HepG2 (cell line): ENCODE measurements around the gene OGT.

ENCODE experiments used
- CEBPB ChIP-seq: IDR thresholded peaks from 2 replicates; pipeline ENCODE4 v1.6.1; 2011; ENCODE audit warnings: low read depth, low read length, improper control_type of control experiment, borderline replicate concordance
- CREM ChIP-seq, 2 experiments: sonication (generic) in 1 of 2; formaldehyde crosslinking in 1 of 2; IDR thresholded peaks; 2 replicates each; pipeline versions ENCODE4 v1.4.0 to v1.6.1; 2016 to 2020; ENCODE audit warnings: antibody characterized with exemption in 1 of 2, mild to moderate bottlenecking in 1 of 2, missing genetic modification reagents in 1 of 2
- HCFC1 ChIP-seq: fragments of 150-350 bp; IDR thresholded peaks from 2 replicates; pipeline ENCODE4 v1.6.1; 2014; ENCODE audit warnings: low read depth, low read length
- MYC ChIP-seq: sonication (generic); formaldehyde crosslinking; IDR thresholded peaks from 2 replicates; pipeline ENCODE4 v1.9.0; 2021; ENCODE audit warnings: missing genetic modification reagents, borderline replicate concordance
- POLR2A ChIP-seq, 2 experiments: IDR thresholded peaks; 2 replicates each; pipeline ENCODE4 v1.6.1; 2011; ENCODE audit warnings: low read depth in 2 of 2, low read length in 2 of 2, mild to moderate bottlenecking in 1 of 2, moderate library complexity in 1 of 2; ENCODE audit not compliant: insufficient read depth in 1 of 2
- POLR2AphosphoS5 ChIP-seq: IDR thresholded peaks from 2 replicates; pipeline ENCODE4 v1.6.1; 2012; ENCODE audit warnings: low read depth, low read length
- PRPF4 ChIP-seq: fragments of 200-400 bp; formaldehyde crosslinking; IDR thresholded peaks from 2 replicates; pipeline ENCODE4 v1.6.1; 2016; ENCODE audit warnings: low read length, low read depth; ENCODE audit not compliant: poor library complexity, severe bottlenecking
- STAG1 ChIP-seq: sonication (generic); formaldehyde crosslinking; IDR thresholded peaks from 2 replicates; pipeline ENCODE4 v1.4.0; 2020; ENCODE audit warnings: missing genetic modification reagents
- TOE1 ChIP-seq: sonication (generic); formaldehyde crosslinking; IDR thresholded peaks from 2 replicates; pipeline ENCODE4 v1.4.0; 2020; ENCODE audit warnings: mild to moderate bottlenecking, missing genetic modification reagents
- ZNF274 ChIP-seq: sonication (generic); formaldehyde crosslinking; IDR thresholded peaks from 2 replicates; pipeline ENCODE4 v1.5.1; 2020; ENCODE audit warnings: mild to moderate bottlenecking, missing genetic modification reagents
- ZNF382 ChIP-seq: sonication (generic); formaldehyde crosslinking; IDR thresholded peaks from 2 replicates; pipeline ENCODE4 v1.5.0; 2020; ENCODE audit warnings: missing genetic modification reagents, mild to moderate bottlenecking, borderline replicate concordance
- TF ChIP-seq, protein P1 (sequence below): sonication (generic); formaldehyde crosslinking; IDR thresholded peaks from 2 replicates; pipeline ENCODE4 v1.8.0; 2022; ENCODE audit warnings: mild to moderate bottlenecking, missing genetic modification reagents
- TF ChIP-seq, protein P2 (sequence below): sonication (generic); formaldehyde crosslinking; IDR thresholded peaks from 2 replicates; pipeline ENCODE4 v1.8.0; 2022; ENCODE audit warnings: missing genetic modification reagents, low read depth, mild to moderate bottlenecking, borderline replicate concordance
- TF ChIP-seq, protein P3 (sequence below): sonication (generic); formaldehyde crosslinking; IDR thresholded peaks from 2 replicates; pipeline ENCODE4 v1.8.0; 2022; ENCODE audit warnings: mild to moderate bottlenecking, missing genetic modification reagents, moderate library complexity

DNA sequence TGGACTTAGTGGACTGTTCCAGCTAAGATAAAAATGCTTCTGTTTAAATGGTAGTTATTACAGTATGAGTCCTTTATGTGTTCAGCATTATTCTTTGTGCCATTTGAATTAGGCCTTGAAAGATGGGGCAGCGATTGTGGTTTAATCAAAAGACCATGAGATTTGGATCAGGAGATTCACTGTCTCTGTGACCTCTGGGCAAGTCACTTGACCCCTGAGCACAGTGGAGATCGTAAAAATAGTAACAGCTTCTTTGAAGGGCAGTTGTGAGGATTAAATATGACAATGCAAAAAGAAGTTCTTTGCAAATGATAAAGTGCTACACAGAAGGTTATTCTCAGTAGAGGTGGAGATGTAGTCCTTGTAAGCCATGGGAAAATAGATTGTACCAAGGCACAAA, 74.6 kb downstream of the OGT start:
- no peak for TF ChIP-seq HCFC1
- TF ChIP-seq, protein P1, sequence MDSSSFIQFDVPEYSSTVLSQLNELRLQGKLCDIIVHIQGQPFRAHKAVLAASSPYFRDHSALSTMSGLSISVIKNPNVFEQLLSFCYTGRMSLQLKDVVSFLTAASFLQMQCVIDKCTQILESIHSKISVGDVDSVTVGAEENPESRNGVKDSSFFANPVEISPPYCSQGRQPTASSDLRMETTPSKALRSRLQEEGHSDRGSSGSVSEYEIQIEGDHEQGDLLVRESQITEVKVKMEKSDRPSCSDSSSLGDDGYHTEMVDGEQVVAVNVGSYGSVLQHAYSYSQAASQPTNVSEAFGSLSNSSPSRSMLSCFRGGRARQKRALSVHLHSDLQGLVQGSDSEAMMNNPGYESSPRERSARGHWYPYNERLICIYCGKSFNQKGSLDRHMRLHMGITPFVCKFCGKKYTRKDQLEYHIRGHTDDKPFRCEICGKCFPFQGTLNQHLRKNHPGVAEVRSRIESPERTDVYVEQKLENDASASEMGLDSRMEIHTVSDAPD (CRISPR knock-in tag): no peak
- TF ChIP-seq POLR2A (IDR thresholded peaks at IDR 0.05; ENCODE audit: insufficient read depth in 1 of 2, low read depth in 2 of 2, low read length in 2 of 2): no peak
- TF ChIP-seq TOE1 (CRISPR knock-in tag): no peak
- TF ChIP-seq, protein P2, sequence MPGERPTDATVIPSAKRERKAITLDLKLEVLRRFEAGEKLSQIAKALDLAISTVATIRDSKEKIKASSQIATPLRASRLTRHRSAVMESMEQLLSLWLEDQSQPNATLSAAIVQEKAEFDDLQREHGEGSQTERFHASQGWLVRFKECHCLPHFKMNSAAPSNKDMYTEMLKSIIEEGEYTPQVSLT (CRISPR knock-in tag): no peak
- no peak for TF ChIP-seq ZNF274
- no peak for TF ChIP-seq ZNF382 (CRISPR knock-in tag)
- TF ChIP-seq POLR2AphosphoS5: no peak
- TF ChIP-seq STAG1: no peak
- TF ChIP-seq MYC: no peak
- TF ChIP-seq, protein P3, sequence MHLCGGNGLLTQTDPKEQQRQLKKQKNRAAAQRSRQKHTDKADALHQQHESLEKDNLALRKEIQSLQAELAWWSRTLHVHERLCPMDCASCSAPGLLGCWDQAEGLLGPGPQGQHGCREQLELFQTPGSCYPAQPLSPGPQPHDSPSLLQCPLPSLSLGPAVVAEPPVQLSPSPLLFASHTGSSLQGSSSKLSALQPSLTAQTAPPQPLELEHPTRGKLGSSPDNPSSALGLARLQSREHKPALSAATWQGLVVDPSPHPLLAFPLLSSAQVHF: no peak
- no peak for TF ChIP-seq PRPF4
- no peak for TF ChIP-seq CEBPB
- TF ChIP-seq CREM (IDR thresholded peaks at IDR 0.05): no peak
- TF ChIP-seq CREM (CRISPR knock-in tag; IDR thresholded peaks at IDR 0.05): no peak
